Uterus (tissue), 2 donors: ENCODE measurements around the gene SCT.

Experiments used
- CTCF ChIP-seq, 4 experiments: fragments of 200-600 bp in 2 of 4; fragments of 450-650 bp in 2 of 4; sonication (generic) in 2 of 4; IDR thresholded peaks; one replicate each; pipeline ENCODE4 v1.5.1; 2016 to 2019; ENCODE audit warnings: antibody characterized with exemption in 4 of 4, mild to moderate bottlenecking in 2 of 4, moderate library complexity in 1 of 4
- POLR2A ChIP-seq, 2 donors: fragments of 450-650 bp; IDR thresholded peaks; one replicate each; pipeline ENCODE4 v1.6.1; 2016; ENCODE audit warnings: antibody characterized with exemption in 2 of 2, mild to moderate bottlenecking in 1 of 2, moderate library complexity in 1 of 2

GRCh38 chr11:645536-645935 is 18.6 kb upstream of the SCT start:
- TF ChIP-seq POLR2A (IDR thresholded peaks at IDR 0.05) (no peak), CTCF (IDR thresholded peaks at IDR 0.05) (no peak)
